HG03457 (cell line): ENCODE data around the gene GRHL3.

Experiments used
- ATAC-seq: cut with Tn5 transposase; IDR thresholded peaks from one replicate; pipeline ENCODE4 v1.9.1; 2021; ENCODE audit warnings: moderate number of reproducible peaks; ENCODE audit not compliant: unreplicated experiment

Gene GRHL3

GRCh38 chr1:24317081-24317480 is 2.1 kb upstream of the GRHL3 start:
- no peak for ATAC-seq

GRCh38 chr1:24317956-24318614 is 1.1 kb upstream of the GRHL3 start:
- no peak for ATAC-seq

GRCh38 chr1:24318615-24319311 is 394 bp upstream of the GRHL3 start:
- no peak for ATAC-seq

GRCh38 chr1:24319962-24320361 is 805 bp downstream of the GRHL3 start:
- ATAC-seq, result no peak

GRCh38 chr1:24321126-24321525 is 2.0 kb downstream of the GRHL3 start:
- ATAC-seq, result no peak

- ATAC-seq, result no peak
Measured at GRCh38 chr1:24321697-24322469, 2.7 kb downstream of the GRHL3 start.

GRCh38 chr1:24322470-24323177 is 3.5 kb downstream of the GRHL3 start:
- no peak for ATAC-seq

GRCh38 chr1:24323281-24323680 is 4.1 kb downstream of the GRHL3 start:
- ATAC-seq, result no peak

- ATAC-seq, result no peak
Measured at GRCh38 chr1:24324903-24325302, 5.7 kb downstream of the GRHL3 start.

GRCh38 chr1:24325587-24326449 is 6.7 kb downstream of the GRHL3 start:
- no peak for ATAC-seq

GRCh38 chr1:24327486-24327885 is 8.3 kb downstream of the GRHL3 start:
- ATAC-seq, result no peak

GRCh38 chr1:24327891-24328290 is 8.7 kb downstream of the GRHL3 start:
- no peak for ATAC-seq

- ATAC-seq, result no peak
Measured at GRCh38 chr1:24329331-24329730, 10.2 kb downstream of the GRHL3 start.

- ATAC-seq, result no peak
Measured at GRCh38 chr1:24329797-24330543, 10.8 kb downstream of the GRHL3 start.

GRCh38 chr1:24331961-24332673 is 13.0 kb downstream of the GRHL3 start:
- no peak for ATAC-seq

- no peak for ATAC-seq
Measured at GRCh38 chr1:24336075-24336474, 16.9 kb downstream of the GRHL3 start.

GRCh38 chr1:24337455-24337854 is 18.3 kb downstream of the GRHL3 start:
- no peak for ATAC-seq

GRCh38 chr1:24338447-24338846 is 19.3 kb downstream of the GRHL3 start:
- no peak for ATAC-seq

GRCh38 chr1:24339996-24340395 is 20.8 kb downstream of the GRHL3 start:
- no peak for ATAC-seq
